ENCODE data around the gene TMCO6.

TMCO6 gene

DNA sequence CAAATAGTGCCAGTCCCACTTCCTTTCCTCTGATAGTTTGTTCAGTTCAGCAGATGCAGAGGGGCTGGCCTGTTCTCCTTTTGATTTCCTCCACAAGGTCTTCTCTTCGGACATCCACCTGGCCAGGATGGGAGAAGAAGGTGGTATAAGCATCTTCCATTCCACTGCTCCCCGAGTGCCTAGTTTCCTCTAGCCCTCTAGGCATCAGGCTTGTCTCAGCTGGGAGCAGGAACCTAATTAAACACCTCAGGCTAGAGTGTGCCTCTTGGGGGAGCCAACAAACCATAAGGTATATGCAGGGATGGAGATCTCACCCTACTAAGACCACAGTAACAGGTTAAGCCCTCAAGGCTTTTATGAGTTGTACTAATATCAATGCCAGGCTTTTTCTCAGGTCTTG lies 35.0 kb downstream of the TMCO6 start:
- DNase-seq, result no peak

DNA sequence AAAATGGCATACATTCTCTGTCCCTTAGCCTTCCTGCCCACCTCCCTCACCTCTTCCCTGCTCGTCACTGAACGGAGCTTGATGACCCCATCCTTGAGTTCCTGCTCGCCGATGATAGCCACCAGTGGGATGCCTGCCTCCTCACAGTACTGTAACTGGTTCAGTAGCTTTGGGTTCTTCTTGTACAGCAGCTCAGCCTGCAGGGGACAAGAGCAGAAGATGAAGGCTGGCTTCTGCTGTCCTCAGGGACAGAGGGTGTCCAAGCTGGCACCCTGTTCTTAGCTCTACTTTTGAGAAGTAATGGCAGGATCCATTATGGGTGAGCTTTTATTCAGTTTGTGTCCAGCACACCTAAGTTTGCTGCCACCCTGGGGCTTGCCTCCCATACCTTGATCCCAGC lies 35.4 kb downstream of the TMCO6 start:
- DNase-seq, result no peak

DNA sequence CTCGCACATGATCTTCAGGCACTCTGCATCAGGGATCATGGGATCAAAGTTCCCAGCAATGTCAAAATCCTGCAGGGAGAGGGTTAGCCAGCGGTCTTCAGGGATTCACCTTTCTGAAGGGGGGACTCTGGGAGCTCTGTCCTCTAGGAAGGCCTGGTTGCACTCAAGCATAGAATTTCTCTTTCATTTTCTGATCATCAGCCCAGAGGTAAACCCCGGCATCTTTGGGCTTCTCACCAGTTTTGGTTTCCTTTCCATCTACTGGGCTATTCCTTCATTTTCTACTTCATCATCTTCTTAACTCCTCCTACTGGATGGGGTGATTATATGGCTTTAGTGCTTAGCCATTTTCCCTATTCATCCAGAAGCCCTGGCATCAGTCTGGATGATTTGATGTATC lies 38.7 kb downstream of the TMCO6 start:
- DNase-seq, result no peak

DNA sequence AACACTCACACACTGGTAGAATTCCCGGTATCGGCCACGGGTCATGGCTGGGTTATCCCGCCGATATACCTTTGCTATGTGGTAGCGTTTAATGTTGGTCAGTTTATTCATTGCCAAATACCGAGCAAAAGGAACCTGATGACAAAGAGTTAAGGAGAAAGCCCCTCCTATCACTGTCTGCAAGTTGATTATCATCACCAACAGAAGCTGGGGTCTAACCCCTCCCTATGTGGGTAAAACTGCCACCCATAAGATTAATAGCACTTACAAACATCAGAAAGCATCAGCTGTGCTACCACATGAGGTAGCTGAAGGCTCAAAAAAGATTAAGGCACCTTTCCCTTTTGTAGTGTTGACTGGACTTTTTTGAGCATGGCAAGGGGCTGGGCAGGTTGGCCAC lies 39.7 kb downstream of the TMCO6 start:
- no peak for DNase-seq

DNA sequence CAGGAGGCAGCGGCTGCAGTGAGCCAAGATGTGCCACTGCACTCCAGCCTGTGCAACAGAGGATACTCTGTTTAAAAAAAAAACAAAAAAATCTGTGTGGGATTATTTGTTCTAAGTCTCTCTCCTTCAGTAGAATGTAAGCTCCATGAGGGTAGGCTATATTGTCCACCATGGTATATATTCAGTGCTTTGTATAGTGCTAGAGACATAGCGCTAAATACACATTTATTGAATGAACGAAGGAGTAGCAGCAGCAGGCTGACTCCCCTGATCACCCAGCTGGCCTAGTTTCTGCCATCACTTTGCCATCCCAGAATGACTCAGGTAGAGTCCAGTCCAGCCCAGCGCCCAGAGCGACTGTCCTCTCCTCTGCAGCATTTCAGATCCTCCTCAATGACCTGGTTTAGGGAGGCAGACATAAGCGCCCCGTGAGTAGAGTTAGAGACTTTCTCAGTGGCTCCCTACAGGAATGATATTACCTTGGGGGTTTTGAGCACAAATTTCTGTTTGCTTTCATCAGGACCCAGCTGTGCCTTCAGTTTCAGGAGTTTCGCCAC lies 51.2 kb downstream of the TMCO6 start:
- no peak for DNase-seq

DNA sequence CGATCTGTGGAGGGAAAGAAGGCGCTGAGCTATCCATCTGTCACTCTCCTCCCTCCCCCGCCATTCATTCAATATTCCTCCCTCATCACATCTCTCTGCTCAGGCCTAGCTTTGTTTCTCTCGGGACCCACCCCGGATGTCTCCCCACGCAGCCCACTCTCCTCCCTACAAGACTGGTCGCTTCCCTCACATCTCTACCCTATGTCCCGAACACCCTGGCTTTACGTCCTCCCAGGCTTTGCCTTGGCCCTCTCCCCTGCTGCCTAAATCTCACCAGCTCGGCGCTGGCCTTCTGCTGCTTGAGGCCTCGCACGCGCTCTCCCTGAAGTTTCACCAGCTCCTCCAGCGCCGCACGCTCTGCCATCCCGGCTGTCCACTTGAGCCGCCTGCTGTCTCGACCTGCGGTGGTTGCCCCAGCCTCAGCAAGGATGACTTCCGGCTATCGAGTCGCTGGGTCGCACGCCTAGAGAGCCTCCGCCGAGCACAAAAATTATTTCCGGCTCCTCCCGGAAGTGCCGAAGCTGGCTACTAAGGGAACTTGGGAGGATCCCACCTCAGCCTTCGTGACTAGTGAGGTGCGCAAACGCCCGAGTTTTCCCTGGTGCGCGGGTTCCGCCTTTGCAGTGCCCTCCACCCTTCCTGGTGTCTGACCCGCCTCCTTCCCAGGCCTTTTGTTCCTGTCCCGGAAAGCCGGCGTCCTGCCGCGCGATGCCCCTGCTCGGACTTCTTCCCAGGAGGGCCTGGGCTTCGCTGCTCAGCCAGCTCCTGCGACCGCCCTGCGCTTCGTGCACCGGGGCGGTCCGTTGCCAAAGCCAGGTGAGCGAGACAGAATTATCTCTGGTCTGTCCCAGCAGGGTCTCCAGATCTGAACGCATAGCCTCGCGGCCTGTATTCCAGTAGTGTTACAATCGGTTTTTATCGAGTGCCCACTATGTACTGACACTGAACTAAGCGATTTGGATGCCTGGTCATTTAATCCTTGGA lies 52.0 kb downstream of the TMCO6 start, which contains the start of the genes HARS1 and HARS2:
HARS1 (minus strand) TSS at position 430 of the 984 bp plus-strand sequence; CDS start at position 364, 66 bp downstream.
HARS2 (plus strand) TSS at position 515 of the 984 bp plus-strand sequence; CDS start at position 709, 194 bp downstream.
- peak; percentile 91 for DNase-seq

DNA sequence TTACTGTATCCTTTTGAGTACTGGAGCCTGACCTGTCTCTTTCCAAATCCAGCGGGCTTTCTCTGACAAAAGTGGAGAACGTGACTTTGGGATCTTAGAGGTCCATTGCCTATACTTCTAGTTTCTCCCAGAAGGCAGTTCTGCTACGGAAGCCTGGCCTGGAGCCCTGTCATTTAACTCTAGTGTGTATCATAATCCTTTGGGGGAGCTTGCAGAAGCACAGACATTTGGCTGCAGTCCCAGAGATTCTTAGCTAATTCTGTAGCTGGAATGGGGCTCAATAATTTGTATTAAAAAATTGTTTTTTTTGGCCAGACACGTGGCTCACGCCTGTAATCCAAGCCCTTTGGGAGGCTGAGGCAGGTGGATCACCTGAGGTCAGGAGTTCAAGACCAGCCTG lies 55.0 kb downstream of the TMCO6 start:
- no peak for DNase-seq

Data from activated CD4-positive, alpha-beta T cell treated with anti-CD3 and anti-CD28 coated beads for 48 hours (primary cell).